ENCODE measurements around the gene TFCP2L1.

- no peak for TF ChIP-seq CTCF (IDR thresholded peaks at IDR 0.05; ENCODE audit: extremely low read depth in 1 of 2, insufficient read depth in 1 of 2, low read depth in 1 of 2, low read length in 2 of 2)
- no peak for TF ChIP-seq POLR2A (IDR thresholded peaks at IDR 0.05; ENCODE audit: low read depth, low read length)
- no peak for TF ChIP-seq EZH2 (IDR thresholded peaks at IDR 0.05; ENCODE audit: borderline replicate concordance, low read depth, low read length, severe bottlenecking)
- no peak for TF ChIP-seq POLR2AphosphoS5 (IDR thresholded peaks at IDR 0.05; ENCODE audit: insufficient read depth, low read depth, low read length)
- no peak for TF ChIP-seq JUN (IDR thresholded peaks at IDR 0.05; ENCODE audit: borderline replicate concordance, insufficient read depth, insufficient read length, low read depth)
- no peak for TF ChIP-seq FOS (IDR thresholded peaks at IDR 0.05; ENCODE audit: borderline replicate concordance, insufficient read depth, low read length)
- TF ChIP-seq MAX (IDR thresholded peaks at IDR 0.05; ENCODE audit: insufficient read depth, insufficient read length) = no peak
These were observed 96.0 kb downstream of the TFCP2L1 start for GRCh38 chr2:121189011-121189410.

Measured in endothelial cell of umbilical vein (primary cell).